Activated CD8-positive, alpha-beta memory T cell treated with anti-CD3 and anti-CD28 coated beads for 4 hours (primary cell): ENCODE measurements around the gene PCBD1.
"Not testable (repeated sequence)": the region's sequence is repeated elsewhere in the genome, so short reads cannot be mapped to it uniquely, and the experiment has no call there.

Experiments used
- DNase-seq, 2 donors: peaks; one replicate each; pipeline ENCODE4 v3.0.0-alpha.2; 2020; ENCODE audit warnings: low read depth in 2 of 2

Gene PCBD1

GRCh38 chr10:70863470-70864160 is 24.8 kb downstream of the PCBD1 start:
- no peak for DNase-seq

- not testable (repeated sequence) for DNase-seq
These were observed 26.7 kb downstream of the PCBD1 start for GRCh38 chr10:70861495-70862197.

GRCh38 chr10:70858759-70859158 is 29.6 kb downstream of the PCBD1 start:
- DNase-seq, result no peak

- no peak for DNase-seq
These were observed 31.9 kb downstream of the PCBD1 start for GRCh38 chr10:70856454-70856853.

GRCh38 chr10:70853457-70853856 is 34.9 kb downstream of the PCBD1 start:
- DNase-seq, result no peak

- no peak for DNase-seq
These were observed 35.3 kb downstream of the PCBD1 start for GRCh38 chr10:70853038-70853437.

- DNase-seq, result no peak
These were observed 36.5 kb downstream of the PCBD1 start for GRCh38 chr10:70851597-70852475.

GRCh38 chr10:70850097-70850496 is 38.3 kb downstream of the PCBD1 start:
- no peak for DNase-seq

- DNase-seq, result no peak
These were observed 38.8 kb downstream of the PCBD1 start for GRCh38 chr10:70849582-70850016.

- no peak for DNase-seq
These were observed 40.6 kb downstream of the PCBD1 start for GRCh38 chr10:70847659-70848360.

GRCh38 chr10:70846795-70847194 is 41.6 kb downstream of the PCBD1 start:
- no peak for DNase-seq

GRCh38 chr10:70845816-70846215 is 42.5 kb downstream of the PCBD1 start:
- DNase-seq, result no peak

- DNase-seq, result no peak
These were observed 43.1 kb downstream of the PCBD1 start for GRCh38 chr10:70845256-70845655.

GRCh38 chr10:70843776-70844489 is 44.4 kb downstream of the PCBD1 start:
- no peak for DNase-seq

GRCh38 chr10:70843333-70843732 is 45.0 kb downstream of the PCBD1 start:
- no peak for DNase-seq

GRCh38 chr10:70840836-70841235 is 47.5 kb downstream of the PCBD1 start:
- DNase-seq, result no peak

- no peak for DNase-seq
These were observed 50.0 kb downstream of the PCBD1 start for GRCh38 chr10:70838270-70838805.

- no peak for DNase-seq
These were observed 50.7 kb downstream of the PCBD1 start for GRCh38 chr10:70837660-70838059.

GRCh38 chr10:70836319-70836718 is 52.0 kb downstream of the PCBD1 start:
- no peak for DNase-seq

GRCh38 chr10:70834441-70835151 is 53.8 kb downstream of the PCBD1 start:
- no peak for DNase-seq
